ENCODE data around the gene PM20D1.

The PM20D1 gene

GRCh38 chr1:205803986-205804385 lies 45.9 kb downstream of the PM20D1 start:
- DNase-seq, result no peak

GRCh38 chr1:205802060-205802459 lies 47.9 kb downstream of the PM20D1 start:
- no peak for DNase-seq

DNA sequence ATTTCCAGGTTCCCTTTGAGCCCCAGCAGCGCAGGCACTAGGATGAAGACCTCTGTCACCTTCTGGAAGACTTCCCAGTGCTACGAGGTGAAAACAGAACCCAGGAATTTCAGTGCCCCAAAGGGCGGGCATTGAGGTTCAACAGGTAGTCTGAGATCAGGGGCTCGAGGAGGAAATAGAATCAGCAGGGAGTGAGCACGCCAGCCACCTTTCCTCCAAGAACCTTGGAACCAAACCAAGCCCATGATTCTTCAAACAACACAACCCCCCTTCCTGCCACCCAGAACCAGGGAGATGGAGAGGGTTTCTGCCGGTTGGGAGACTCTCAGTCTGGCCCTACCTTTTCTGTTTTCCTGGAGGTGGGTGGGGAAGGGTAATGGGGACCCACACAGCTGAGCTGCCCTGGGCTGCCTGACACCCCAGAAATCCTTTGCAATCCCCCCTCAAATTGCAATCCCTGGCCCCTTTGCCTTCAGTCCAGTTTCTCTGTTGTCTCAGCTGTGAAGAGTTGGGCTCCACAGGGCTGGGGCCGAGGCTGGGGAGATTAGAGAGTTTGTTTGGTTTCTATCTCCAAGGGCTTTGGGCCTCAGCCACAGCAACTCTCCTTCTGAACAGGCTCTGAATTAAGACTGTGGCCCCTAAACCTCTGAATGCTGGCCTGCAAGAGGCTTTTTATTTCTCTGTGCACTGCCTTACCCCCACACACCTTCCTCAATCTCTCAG lies 48.8 kb downstream of the PM20D1 start:
- DNase-seq, result peak; percentile 15

DNA sequence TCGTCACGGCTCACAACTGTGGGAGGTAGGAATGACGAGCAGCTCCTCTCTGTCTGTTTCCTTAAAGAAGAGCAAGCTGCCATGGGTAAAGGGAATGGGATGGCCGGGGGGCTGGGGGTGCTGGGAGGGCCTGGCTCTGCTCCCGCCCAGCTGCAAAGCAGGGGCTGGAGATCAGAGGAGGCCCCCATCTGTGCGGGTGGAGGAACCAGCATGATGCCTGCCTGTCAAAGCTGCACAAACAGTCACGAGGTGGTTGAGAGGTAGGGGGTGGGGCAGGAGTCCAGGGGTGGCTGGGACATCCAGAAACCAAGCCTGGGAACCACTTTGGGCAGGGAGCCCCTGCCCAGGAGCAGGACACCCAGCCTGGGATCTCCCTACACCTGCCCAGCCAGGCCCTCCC lies 49.5 kb downstream of the PM20D1 start:
- no peak for DNase-seq

DNA sequence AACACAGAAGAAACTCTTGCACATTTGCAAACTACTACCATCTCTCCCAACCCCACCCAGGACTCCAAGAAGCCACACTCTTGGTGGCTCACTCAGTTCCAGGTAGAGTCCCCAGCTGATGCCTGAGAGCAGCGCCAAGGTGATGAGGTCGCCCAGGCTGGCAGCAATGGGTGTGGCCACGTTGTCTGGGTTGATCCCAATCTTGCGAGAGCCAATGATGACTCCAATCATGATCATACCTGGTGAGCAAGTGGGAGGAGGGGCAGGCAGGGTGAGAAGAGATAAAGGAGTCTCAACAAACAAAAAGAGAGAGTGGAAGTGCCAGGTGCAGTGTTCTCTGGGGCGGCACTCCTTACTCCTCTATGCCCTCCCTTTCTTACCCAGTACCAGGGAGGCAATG lies 51.4 kb downstream of the PM20D1 start:
- no peak for DNase-seq

DNA sequence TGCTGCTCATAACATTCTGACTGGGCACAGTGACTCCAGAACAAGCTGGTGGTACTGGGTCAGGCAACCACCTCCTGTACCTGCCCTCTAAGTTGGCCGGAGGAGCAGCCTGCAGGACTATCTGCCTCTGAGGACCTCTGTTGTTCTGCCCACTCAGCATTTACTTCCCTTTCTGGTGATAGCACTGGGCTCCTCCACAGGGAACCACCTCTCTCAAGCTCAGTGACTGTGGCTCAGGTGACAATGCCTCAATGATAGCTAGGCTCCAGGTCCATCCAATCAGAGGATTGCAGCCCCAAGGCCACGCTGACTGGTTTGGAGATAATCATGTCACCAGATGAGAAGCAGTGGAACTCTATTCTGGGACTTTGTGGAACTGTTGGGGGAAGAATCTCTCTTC lies 52.8 kb downstream of the PM20D1 start:
- DNase-seq, result no peak

DNA sequence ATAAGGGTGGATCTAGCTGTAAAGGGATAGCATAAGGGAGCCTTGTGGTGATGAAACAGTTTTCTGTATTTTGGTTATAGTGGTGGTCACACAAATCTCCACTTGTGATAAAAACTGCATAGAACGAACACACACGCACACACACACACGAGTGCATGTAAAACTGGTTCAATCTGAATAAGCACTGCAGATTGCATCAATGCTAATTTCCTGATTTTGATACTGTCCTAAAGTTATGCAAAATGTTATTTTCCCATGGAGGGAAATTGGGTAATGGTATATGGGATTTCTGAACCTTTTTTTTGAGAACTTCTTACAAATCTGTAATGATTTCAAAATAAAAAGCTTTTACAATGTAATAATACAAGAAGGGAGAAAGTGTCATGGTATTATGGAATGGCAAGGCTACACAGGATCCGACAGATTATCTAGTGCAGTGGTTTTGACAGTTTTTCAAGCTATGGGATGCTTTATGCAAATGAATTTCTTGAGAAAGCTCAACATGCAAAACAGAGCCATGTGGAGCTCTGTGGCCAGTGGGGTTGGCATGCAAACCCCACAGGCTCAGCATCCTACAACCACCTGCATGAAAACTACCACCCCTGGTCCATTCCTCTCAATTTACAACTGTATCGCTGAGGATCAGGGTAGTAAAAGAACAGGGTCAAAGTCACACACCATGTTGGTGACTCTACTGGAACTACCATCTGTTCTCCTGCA lies 55.8 kb downstream of the PM20D1 start:
- DNase-seq, result no peak

- DNase-seq, result no peak
Measured at GRCh38 chr1:205792961-205793673, 56.8 kb downstream of the PM20D1 start.

- DNase-seq, result no peak
Measured at GRCh38 chr1:205792481-205792881, 57.5 kb downstream of the PM20D1 start.

DNA sequence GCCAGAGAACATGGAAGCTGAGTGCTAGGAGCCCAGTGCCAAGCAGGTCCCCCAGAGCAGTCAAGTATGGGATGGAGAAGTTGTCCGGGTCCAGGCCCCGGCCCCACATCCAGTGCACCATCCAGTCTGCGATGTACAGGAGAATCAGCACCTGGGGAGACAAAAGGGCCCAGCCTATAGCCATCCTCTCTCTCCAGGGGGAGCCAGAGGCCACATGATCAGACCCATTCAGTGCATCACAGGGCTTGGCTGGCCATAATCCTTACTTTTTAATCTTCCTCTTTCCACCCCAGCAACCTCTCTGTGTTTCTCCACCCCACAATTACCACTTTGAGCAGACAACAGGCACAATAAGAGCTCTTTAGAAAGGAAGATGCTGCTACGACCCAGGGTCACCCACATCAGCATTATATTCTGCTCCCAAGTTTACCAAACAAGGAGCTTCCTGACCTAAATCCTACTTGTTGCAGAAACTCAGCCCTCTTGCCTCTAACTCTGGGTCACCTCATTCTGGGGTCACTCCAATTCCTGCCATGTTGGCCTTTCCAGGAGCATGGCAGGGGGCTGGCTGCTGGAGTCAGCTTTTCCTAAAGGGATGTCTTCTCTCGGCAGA lies 58.3 kb downstream of the PM20D1 start:
- DNase-seq, result peak; percentile 25

DNA sequence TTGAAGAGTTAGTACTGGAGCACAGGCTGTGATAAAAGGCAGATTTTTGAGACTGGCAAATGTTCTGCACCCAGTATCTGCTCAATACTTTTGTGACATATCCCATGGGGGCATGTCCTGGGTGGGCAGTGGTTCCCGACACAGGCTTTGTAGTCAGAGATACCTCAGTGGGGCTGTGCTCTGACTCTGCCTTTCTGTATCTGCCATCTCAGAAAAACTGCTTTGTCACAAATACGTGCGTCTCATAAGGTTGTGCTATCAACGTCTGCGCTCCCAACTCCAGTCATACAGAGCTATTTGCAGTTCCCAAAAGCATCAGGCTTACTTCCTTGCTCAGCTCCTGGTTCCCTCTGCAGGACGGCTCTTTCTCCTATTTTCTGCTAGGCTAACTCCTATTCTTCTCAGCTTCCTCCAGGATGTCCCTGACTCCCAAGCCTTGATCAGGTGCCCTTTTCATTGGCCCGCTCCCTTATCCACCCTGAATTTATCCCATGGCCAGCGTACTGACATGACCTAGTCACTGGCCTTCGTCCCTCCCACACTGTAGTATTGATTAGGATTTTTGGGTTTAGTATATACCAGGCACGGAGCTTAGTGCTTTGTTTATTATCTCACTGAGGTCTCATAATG lies 62.5 kb downstream of the PM20D1 start:
- DNase-seq, result no peak

DNA sequence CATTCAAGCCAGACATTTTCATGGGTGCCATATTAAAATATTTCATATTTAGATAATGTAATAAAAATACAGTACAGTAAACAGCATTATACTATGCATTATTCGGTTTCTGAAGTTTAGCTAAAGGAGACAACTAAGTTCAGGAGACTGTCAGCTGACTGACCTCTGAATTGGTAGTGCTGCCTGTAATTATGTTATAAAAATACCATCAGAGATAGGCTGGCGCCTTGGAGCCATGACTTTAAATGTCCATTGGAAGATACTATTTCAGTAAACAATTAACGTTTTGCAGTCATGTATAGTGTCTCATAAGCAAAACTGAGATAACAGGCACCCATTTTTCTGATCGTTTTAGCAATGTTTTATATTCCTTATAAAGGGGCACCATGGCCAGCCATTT lies 63.3 kb downstream of the PM20D1 start:
- DNase-seq, result no peak

- DNase-seq, result no peak
Measured at GRCh38 chr1:205785446-205785845, 64.5 kb downstream of the PM20D1 start.

DNA sequence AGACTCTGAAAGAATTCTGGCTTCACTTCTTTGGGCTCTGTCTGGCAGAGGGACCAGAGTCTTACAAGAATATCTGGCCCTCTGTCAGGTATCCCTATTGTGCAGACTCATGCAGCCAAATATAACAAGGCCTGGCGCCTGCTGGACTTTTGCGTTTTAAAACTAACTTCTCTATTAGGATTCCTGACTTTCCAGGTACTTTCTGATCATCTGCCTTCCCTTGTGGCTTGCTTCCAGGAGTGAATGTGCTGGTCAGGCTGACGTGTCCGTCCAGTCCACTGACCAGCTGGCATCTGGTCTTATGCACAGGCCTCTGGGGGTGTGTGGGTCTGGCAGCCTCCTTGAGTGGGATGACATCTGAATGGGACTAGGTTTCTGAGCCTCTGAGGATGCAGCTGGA lies 66.0 kb downstream of the PM20D1 start:
- DNase-seq, result no peak

DNA sequence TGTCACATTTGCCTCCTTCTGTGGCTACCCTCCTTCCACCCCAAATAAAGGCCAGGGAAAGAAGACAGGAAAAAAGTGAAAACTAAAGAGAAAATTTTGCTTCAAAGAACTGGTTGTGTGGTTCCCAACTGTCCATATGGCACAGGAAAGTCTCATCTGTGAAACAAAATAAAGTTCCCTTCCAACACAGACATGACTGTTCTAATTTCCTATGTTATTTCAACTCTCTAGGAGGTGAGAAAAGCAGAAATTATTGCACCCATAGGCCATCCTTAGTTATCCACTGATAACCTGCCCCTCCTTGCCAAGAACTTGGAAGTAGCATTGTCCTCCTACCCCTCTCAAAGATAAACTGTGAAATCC lies 66.5 kb downstream of the PM20D1 start:
- DNase-seq, result no peak

DNA sequence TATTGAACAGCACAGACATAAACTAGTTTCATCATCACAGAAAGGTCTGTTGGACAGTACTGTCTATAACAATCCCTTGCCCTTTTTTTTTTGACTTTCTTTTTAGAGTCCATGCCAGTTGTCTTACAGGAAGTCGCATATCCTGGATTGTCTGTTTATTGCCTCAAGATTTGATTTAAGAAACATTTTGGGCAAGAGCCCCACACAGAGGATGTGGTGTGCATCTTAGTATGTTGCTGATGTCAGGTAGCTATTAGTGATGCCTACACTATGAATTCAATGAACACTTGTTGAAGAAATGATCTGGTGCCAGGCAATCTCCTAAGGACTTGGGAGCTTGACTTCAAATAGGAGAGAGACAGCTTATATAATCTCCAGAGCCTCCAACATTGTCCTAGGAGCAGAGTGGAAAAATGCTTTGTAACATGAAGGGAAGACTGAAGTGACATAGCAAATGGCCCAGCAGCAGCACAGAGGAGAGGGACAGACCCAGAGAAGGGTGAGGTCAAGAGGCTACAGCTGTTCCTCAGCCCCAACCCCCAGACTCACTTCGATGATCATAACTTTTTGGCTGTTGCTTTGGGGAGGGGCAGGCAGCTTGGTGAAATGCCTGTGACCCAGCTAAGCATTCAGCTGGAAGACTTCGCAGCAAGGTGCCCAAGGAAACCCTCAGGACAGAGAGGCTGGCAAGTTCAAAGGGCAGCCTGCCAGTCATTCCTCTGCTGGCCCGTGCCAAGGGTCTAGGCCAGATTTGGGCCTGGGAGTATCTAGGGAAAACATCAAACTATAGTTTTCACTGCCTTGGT lies 67.1 kb downstream of the PM20D1 start:
- no peak for DNase-seq

- DNase-seq, result no peak
Measured at GRCh38 chr1:205780335-205780734, 69.6 kb downstream of the PM20D1 start.
